ENCODE measurements around the gene RAB26.
"Not testable (repeated sequence)": the region's sequence is repeated elsewhere in the genome, so short reads cannot be mapped to it uniquely, and the experiment has no call there.

RAB26 gene

GRCh38 chr16:2117341-2117740 lies 31.1 kb upstream of the RAB26 start:
- H3K36me3 ChIP-seq (ENCODE audit: control insufficient read depth, insufficient read depth, low read length); H3K4me1 ChIP-seq (ENCODE audit: control insufficient read depth, insufficient read depth, low read length); DNase-seq (ENCODE audit: low read depth, low spot score); H3K9me3 ChIP-seq (ENCODE audit: control insufficient read depth, insufficient read depth, low read length); H3K27ac ChIP-seq (ENCODE audit: low read length); H3K4me3 ChIP-seq (ENCODE audit: low read length); H3K27me3 ChIP-seq (ENCODE audit: control insufficient read depth, insufficient read depth, low read length): not testable (repeated sequence)
- no CpG with 5 or more reads among the region's 25 CpGs for WGBS (ENCODE audit: insufficient coverage, insufficient read length)

GRCh38 chr16:2117960-2118722 lies 30.3 kb upstream of the RAB26 start:
- no CpG with 5 or more reads among the region's 35 CpGs for WGBS (ENCODE audit: insufficient coverage, insufficient read length)
- H3K27me3 ChIP-seq (ENCODE audit: control insufficient read depth, insufficient read depth, low read length); DNase-seq (ENCODE audit: low read depth, low spot score); H3K36me3 ChIP-seq (ENCODE audit: control insufficient read depth, insufficient read depth, low read length); H3K9me3 ChIP-seq (ENCODE audit: control insufficient read depth, insufficient read depth, low read length); H3K4me1 ChIP-seq (ENCODE audit: control insufficient read depth, insufficient read depth, low read length); H3K4me3 ChIP-seq (ENCODE audit: low read length); H3K27ac ChIP-seq (ENCODE audit: low read length): not testable (repeated sequence)

GRCh38 chr16:2121325-2121724 lies 27.1 kb upstream of the RAB26 start:
- H3K27me3 ChIP-seq (ENCODE audit: control insufficient read depth, insufficient read depth, low read length); DNase-seq (ENCODE audit: low read depth, low spot score); H3K4me3 ChIP-seq (ENCODE audit: low read length); H3K9me3 ChIP-seq (ENCODE audit: control insufficient read depth, insufficient read depth, low read length); H3K4me1 ChIP-seq (ENCODE audit: control insufficient read depth, insufficient read depth, low read length); H3K36me3 ChIP-seq (ENCODE audit: control insufficient read depth, insufficient read depth, low read length); H3K27ac ChIP-seq (ENCODE audit: low read length): not testable (repeated sequence)
- WGBS (ENCODE audit: insufficient coverage, insufficient read length), result no CpG with 5 or more reads among the region's 9 CpGs

- no CpG with 5 or more reads among the region's 19 CpGs for WGBS (ENCODE audit: insufficient coverage, insufficient read length)
- Histone ChIP-seq H3K27ac (ENCODE audit: low read length) (no peak overlapping the region), H3K4me1 (ENCODE audit: control insufficient read depth, insufficient read depth, low read length) (peaks cover 4% of the 10 kb centered on the region; the same call in 1 of the 2 replicates), H3K9me3 (ENCODE audit: control insufficient read depth, insufficient read depth, low read length) (no peaks in the 10 kb centered on the region), H3K4me3 (ENCODE audit: low read length) (no peak overlapping the region), H3K27me3 (ENCODE audit: control insufficient read depth, insufficient read depth, low read length) (no peaks in the 10 kb centered on the region), H3K36me3 (ENCODE audit: control insufficient read depth, insufficient read depth, low read length) (no peaks in the 10 kb centered on the region)
- no peak for DNase-seq (ENCODE audit: low read depth, low spot score)
Measured at GRCh38 chr16:2121853-2122252, 26.6 kb upstream of the RAB26 start.

GRCh38 chr16:2122429-2122828 lies 26.0 kb upstream of the RAB26 start:
- Histone ChIP-seq H3K27ac (ENCODE audit: low read length) (no peak overlapping the region), H3K27me3 (ENCODE audit: control insufficient read depth, insufficient read depth, low read length) (no peaks in the 10 kb centered on the region), H3K4me1 (ENCODE audit: control insufficient read depth, insufficient read depth, low read length) (peaks cover 4% of the 10 kb centered on the region; the same call in 1 of the 2 replicates), H3K4me3 (ENCODE audit: low read length) (no peak overlapping the region), H3K36me3 (ENCODE audit: control insufficient read depth, insufficient read depth, low read length) (no peaks in the 10 kb centered on the region), H3K9me3 (ENCODE audit: control insufficient read depth, insufficient read depth, low read length) (no peaks in the 10 kb centered on the region)
- no CpG with 5 or more reads among the region's 17 CpGs for WGBS (ENCODE audit: insufficient coverage, insufficient read length)
- DNase-seq (ENCODE audit: low read depth, low spot score), result no peak

GRCh38 chr16:2122934-2123683 lies 25.3 kb upstream of the RAB26 start:
- not testable (repeated sequence) for H3K27ac ChIP-seq (ENCODE audit: low read length); H3K4me1 ChIP-seq (ENCODE audit: control insufficient read depth, insufficient read depth, low read length); H3K9me3 ChIP-seq (ENCODE audit: control insufficient read depth, insufficient read depth, low read length); DNase-seq (ENCODE audit: low read depth, low spot score); H3K4me3 ChIP-seq (ENCODE audit: low read length); H3K27me3 ChIP-seq (ENCODE audit: control insufficient read depth, insufficient read depth, low read length); H3K36me3 ChIP-seq (ENCODE audit: control insufficient read depth, insufficient read depth, low read length)
- no CpG with 5 or more reads among the region's 26 CpGs for WGBS (ENCODE audit: insufficient coverage, insufficient read length)

- WGBS (ENCODE audit: insufficient coverage, insufficient read length), result no CpG with 5 or more reads among the region's 27 CpGs
- H3K27me3 ChIP-seq (ENCODE audit: control insufficient read depth, insufficient read depth, low read length); H3K9me3 ChIP-seq (ENCODE audit: control insufficient read depth, insufficient read depth, low read length); H3K36me3 ChIP-seq (ENCODE audit: control insufficient read depth, insufficient read depth, low read length); H3K4me1 ChIP-seq (ENCODE audit: control insufficient read depth, insufficient read depth, low read length); H3K4me3 ChIP-seq (ENCODE audit: low read length); DNase-seq (ENCODE audit: low read depth, low spot score); H3K27ac ChIP-seq (ENCODE audit: low read length): not testable (repeated sequence)
Measured at GRCh38 chr16:2123706-2124376, 24.6 kb upstream of the RAB26 start.

- DNase-seq (ENCODE audit: low read depth, low spot score); H3K27me3 ChIP-seq (ENCODE audit: control insufficient read depth, insufficient read depth, low read length); H3K9me3 ChIP-seq (ENCODE audit: control insufficient read depth, insufficient read depth, low read length); H3K4me1 ChIP-seq (ENCODE audit: control insufficient read depth, insufficient read depth, low read length); H3K36me3 ChIP-seq (ENCODE audit: control insufficient read depth, insufficient read depth, low read length); H3K4me3 ChIP-seq (ENCODE audit: low read length); H3K27ac ChIP-seq (ENCODE audit: low read length): not testable (repeated sequence)
- no CpG with 5 or more reads among the region's 11 CpGs for WGBS (ENCODE audit: insufficient coverage, insufficient read length)
Measured at GRCh38 chr16:2124377-2124693, 24.1 kb upstream of the RAB26 start.

GRCh38 chr16:2124694-2125444 lies 23.6 kb upstream of the RAB26 start:
- WGBS (ENCODE audit: insufficient coverage, insufficient read length), result no CpG with 5 or more reads among the region's 37 CpGs
- H3K4me1 ChIP-seq (ENCODE audit: control insufficient read depth, insufficient read depth, low read length); H3K9me3 ChIP-seq (ENCODE audit: control insufficient read depth, insufficient read depth, low read length); H3K4me3 ChIP-seq (ENCODE audit: low read length); H3K27ac ChIP-seq (ENCODE audit: low read length); H3K27me3 ChIP-seq (ENCODE audit: control insufficient read depth, insufficient read depth, low read length); H3K36me3 ChIP-seq (ENCODE audit: control insufficient read depth, insufficient read depth, low read length); DNase-seq (ENCODE audit: low read depth, low spot score): not testable (repeated sequence)

GRCh38 chr16:2125609-2126008 lies 22.8 kb upstream of the RAB26 start:
- H3K36me3 ChIP-seq (ENCODE audit: control insufficient read depth, insufficient read depth, low read length); H3K27me3 ChIP-seq (ENCODE audit: control insufficient read depth, insufficient read depth, low read length); H3K4me3 ChIP-seq (ENCODE audit: low read length); H3K27ac ChIP-seq (ENCODE audit: low read length); DNase-seq (ENCODE audit: low read depth, low spot score); H3K4me1 ChIP-seq (ENCODE audit: control insufficient read depth, insufficient read depth, low read length); H3K9me3 ChIP-seq (ENCODE audit: control insufficient read depth, insufficient read depth, low read length): not testable (repeated sequence)
- WGBS (ENCODE audit: insufficient coverage, insufficient read length), result no CpG with 5 or more reads among the region's 11 CpGs
